ENCODE measurements around the gene SLC22A9. TPM values are rescaled to one million over a fixed set of nuclear protein-coding genes. Genes with fewer than 3 reads are reported as not detected.
"Not testable (repeated sequence)": the region's sequence is repeated elsewhere in the genome, so short reads cannot be mapped to it uniquely, and the experiment has no call there.

SLC22A9 gene
- total and polyA plus RNA-seq, 4 donors: 0.06 to 0.11 (median 0.10) TPM; not detected in 1

GRCh38 chr11:63375434-63375833 is 5.8 kb downstream of the SLC22A9 start:
- H3K27me3 ChIP-seq (ENCODE audit: control insufficient read depth, insufficient read depth, low read length): no peaks in the 10 kb centered on the region
- no CpG with 5 or more reads among the region's 2 CpGs for WGBS (ENCODE audit: insufficient coverage)
- H3K4me3 ChIP-seq (ENCODE audit: low read depth, low read length): no peak overlapping the region
- no peaks in the 10 kb centered on the region for H3K36me3 ChIP-seq (ENCODE audit: control insufficient read depth, insufficient read depth, low read length)
- DNase-seq (ENCODE audit: low read depth in 4 of 6, low spot score in 6 of 6): no peak
- no peaks in the 10 kb centered on the region for H3K9me3 ChIP-seq (ENCODE audit: control insufficient read depth, insufficient read depth, low read length)
- H3K27ac ChIP-seq (ENCODE audit: low read depth, low read length): no peak overlapping the region
- no peaks in the 10 kb centered on the region for H3K4me1 ChIP-seq (ENCODE audit: control insufficient read depth, insufficient read depth, low read length)

- no CpG with 5 or more reads among the region's 2 CpGs for WGBS (ENCODE audit: insufficient coverage)
- Histone ChIP-seq H3K9me3 (ENCODE audit: control insufficient read depth, insufficient read depth, low read length) (no peaks in the 10 kb centered on the region), H3K27ac (ENCODE audit: low read depth, low read length) (no peak overlapping the region), H3K36me3 (ENCODE audit: control insufficient read depth, insufficient read depth, low read length) (no peaks in the 10 kb centered on the region), H3K4me1 (ENCODE audit: control insufficient read depth, insufficient read depth, low read length) (no peaks in the 10 kb centered on the region), H3K27me3 (ENCODE audit: control insufficient read depth, insufficient read depth, low read length) (no peaks in the 10 kb centered on the region), H3K4me3 (ENCODE audit: low read depth, low read length) (no peak overlapping the region)
- DNase-seq (ENCODE audit: low read depth in 4 of 6, low spot score in 6 of 6): no peak
Measured at GRCh38 chr11:63380130-63380529, 10.5 kb downstream of the SLC22A9 start.

GRCh38 chr11:63395697-63396096 is 26.1 kb downstream of the SLC22A9 start:
- H3K27ac ChIP-seq (ENCODE audit: low read depth, low read length): no peak overlapping the region
- no peaks in the 10 kb centered on the region for H3K27me3 ChIP-seq (ENCODE audit: control insufficient read depth, insufficient read depth, low read length)
- H3K36me3 ChIP-seq (ENCODE audit: control insufficient read depth, insufficient read depth, low read length): no peaks in the 10 kb centered on the region
- H3K4me3 ChIP-seq (ENCODE audit: low read depth, low read length): no peak overlapping the region
- H3K9me3 ChIP-seq (ENCODE audit: control insufficient read depth, insufficient read depth, low read length): no peaks in the 10 kb centered on the region
- no peaks in the 10 kb centered on the region for H3K4me1 ChIP-seq (ENCODE audit: control insufficient read depth, insufficient read depth, low read length)
- DNase-seq (ENCODE audit: low read depth in 4 of 6, low spot score in 6 of 6): no peak
- 100% methylated on average over 1 of the region's 1 CpG for WGBS (ENCODE audit: insufficient coverage)

GRCh38 chr11:63404161-63404935 is 34.8 kb downstream of the SLC22A9 start:
- Histone ChIP-seq H3K36me3 (ENCODE audit: control insufficient read depth, insufficient read depth, low read length) (no peaks in the 10 kb centered on the region), H3K4me1 (ENCODE audit: control insufficient read depth, insufficient read depth, low read length) (no peaks in the 10 kb centered on the region), H3K4me3 (ENCODE audit: low read depth, low read length) (no peak overlapping the region), H3K27ac (ENCODE audit: low read depth, low read length) (no peak overlapping the region), H3K27me3 (ENCODE audit: control insufficient read depth, insufficient read depth, low read length) (no peaks in the 10 kb centered on the region), H3K9me3 (ENCODE audit: control insufficient read depth, insufficient read depth, low read length) (no peaks in the 10 kb centered on the region)
- DNase-seq (ENCODE audit: low read depth in 4 of 6, low spot score in 6 of 6): no peak
- WGBS (ENCODE audit: insufficient coverage): 85% methylated on average over 2 of the region's 5 CpGs

GRCh38 chr11:63405114-63405513 is 35.5 kb downstream of the SLC22A9 start:
- H3K4me1 ChIP-seq (ENCODE audit: control insufficient read depth, insufficient read depth, low read length): no peaks in the 10 kb centered on the region
- H3K4me3 ChIP-seq (ENCODE audit: low read depth, low read length): no peak overlapping the region
- H3K9me3 ChIP-seq (ENCODE audit: control insufficient read depth, insufficient read depth, low read length): no peaks in the 10 kb centered on the region
- no peaks in the 10 kb centered on the region for H3K27me3 ChIP-seq (ENCODE audit: control insufficient read depth, insufficient read depth, low read length)
- H3K36me3 ChIP-seq (ENCODE audit: control insufficient read depth, insufficient read depth, low read length): no peaks in the 10 kb centered on the region
- DNase-seq (ENCODE audit: low read depth in 4 of 6, low spot score in 6 of 6): no peak
- WGBS (ENCODE audit: insufficient coverage): no CpG with 5 or more reads among the region's 3 CpGs
- H3K27ac ChIP-seq (ENCODE audit: low read depth, low read length): no peak overlapping the region

GRCh38 chr11:63406458-63406857 is 36.9 kb downstream of the SLC22A9 start:
- WGBS (ENCODE audit: insufficient coverage): no CpG with 5 or more reads among the region's 2 CpGs

GRCh38 chr11:63417174-63417852 is 47.7 kb downstream of the SLC22A9 start:
- Histone ChIP-seq H3K27me3 (ENCODE audit: control insufficient read depth, insufficient read depth, low read length) (no peaks in the 10 kb centered on the region), H3K9me3 (ENCODE audit: control insufficient read depth, insufficient read depth, low read length) (no peaks in the 10 kb centered on the region), H3K4me1 (ENCODE audit: control insufficient read depth, insufficient read depth, low read length) (no peaks in the 10 kb centered on the region), H3K27ac (ENCODE audit: low read depth, low read length) (no peak overlapping the region), H3K36me3 (ENCODE audit: control insufficient read depth, insufficient read depth, low read length) (no peaks in the 10 kb centered on the region), H3K4me3 (ENCODE audit: low read depth, low read length) (no peak overlapping the region)
- no peak for DNase-seq (ENCODE audit: low read depth in 4 of 6, low spot score in 6 of 6)
- 0% methylated on average over 1 of the region's 2 CpGs for WGBS (ENCODE audit: insufficient coverage)

More at GRCh38 chr11:63406458-63406857, 36.9 kb downstream of the SLC22A9 start:
- no peaks in the 10 kb centered on the region for H3K27me3 ChIP-seq (ENCODE audit: control insufficient read depth, insufficient read depth, low read length)
- no peaks in the 10 kb centered on the region for H3K36me3 ChIP-seq (ENCODE audit: control insufficient read depth, insufficient read depth, low read length)
- no peak for DNase-seq (ENCODE audit: low read depth in 4 of 6, low spot score in 6 of 6)
- no peaks in the 10 kb centered on the region for H3K4me1 ChIP-seq (ENCODE audit: control insufficient read depth, insufficient read depth, low read length)
- H3K9me3 ChIP-seq (ENCODE audit: control insufficient read depth, insufficient read depth, low read length): no peaks in the 10 kb centered on the region
- no peak overlapping the region for H3K4me3 ChIP-seq (ENCODE audit: low read depth, low read length)
- H3K27ac ChIP-seq (ENCODE audit: low read depth, low read length): no peak overlapping the region

GRCh38 chr11:63427971-63428508 is 58.5 kb downstream of the SLC22A9 start:
- WGBS (ENCODE audit: insufficient coverage): 90% methylated on average over 2 of the region's 2 CpGs
- H3K36me3 ChIP-seq (ENCODE audit: control insufficient read depth, insufficient read depth, low read length): no peaks in the 10 kb centered on the region
- no peak for DNase-seq (ENCODE audit: low read depth in 4 of 6, low spot score in 6 of 6)

GRCh38 chr11:63430731-63431130 is 61.1 kb downstream of the SLC22A9 start:
- H3K4me1 ChIP-seq (ENCODE audit: control insufficient read depth, insufficient read depth, low read length); H3K36me3 ChIP-seq (ENCODE audit: control insufficient read depth, insufficient read depth, low read length); H3K4me3 ChIP-seq (ENCODE audit: low read depth, low read length); H3K27me3 ChIP-seq (ENCODE audit: control insufficient read depth, insufficient read depth, low read length); DNase-seq (ENCODE audit: low read depth in 4 of 6, low spot score in 6 of 6); H3K9me3 ChIP-seq (ENCODE audit: control insufficient read depth, insufficient read depth, low read length); H3K27ac ChIP-seq (ENCODE audit: low read depth, low read length): not testable (repeated sequence)
- 36% methylated on average over 2 of the region's 2 CpGs for WGBS (ENCODE audit: insufficient coverage)

More at GRCh38 chr11:63427971-63428508, 58.5 kb downstream of the SLC22A9 start:
- Histone ChIP-seq H3K4me1 (ENCODE audit: control insufficient read depth, insufficient read depth, low read length) (no peaks in the 10 kb centered on the region), H3K27ac (ENCODE audit: low read depth, low read length) (no peak overlapping the region), H3K4me3 (ENCODE audit: low read depth, low read length) (no peak overlapping the region), H3K27me3 (ENCODE audit: control insufficient read depth, insufficient read depth, low read length) (no peaks in the 10 kb centered on the region), H3K9me3 (ENCODE audit: control insufficient read depth, insufficient read depth, low read length) (no peaks in the 10 kb centered on the region)

Measured in spinal cord (tissue), 10 donors.